ENCODE measurements around the gene QKI. TPM values are rescaled to one million over a fixed set of nuclear protein-coding genes. Genes with fewer than 3 reads are reported as not detected.

Gene QKI
- total RNA-seq, 2 donors from 2014 or later, result 127 to 192 TPM

GRCh38 chr6:163559661-163560060 is 145.1 kb downstream of the QKI start:
- no peak overlapping the region for H3K27ac ChIP-seq
- H3K36me3 ChIP-seq, result no peaks in the 10 kb centered on the region
- no peak for TF ChIP-seq CTCF (IDR thresholded peaks at IDR 0.05)
- ATAC-seq (ENCODE audit: insufficient number of reproducible peaks, low FRiP score, low read depth) (no peak), DNase-seq (ENCODE audit: low spot score) (no peak)
- H3K27me3 ChIP-seq (replicated peaks; ENCODE audit: insufficient read depth), result no peaks in the 10 kb centered on the region
- H3K4me1 ChIP-seq (ENCODE audit: control insufficient read depth in 1 of 2, low read depth in 2 of 2), result no peaks in the 10 kb centered on the region
- no peak overlapping the region for H3K4me3 ChIP-seq
- no peaks in the 10 kb centered on the region for H3K9me3 ChIP-seq

- H3K4me3 ChIP-seq, result no peak overlapping the region
- H3K27ac ChIP-seq, result no peak overlapping the region
- no peak for TF ChIP-seq CTCF (IDR thresholded peaks at IDR 0.05)
- H3K27me3 ChIP-seq (replicated peaks; ENCODE audit: insufficient read depth), result no peaks in the 10 kb centered on the region
- no peaks in the 10 kb centered on the region for H3K36me3 ChIP-seq
- H3K9me3 ChIP-seq, result no peaks in the 10 kb centered on the region
- ATAC-seq (ENCODE audit: insufficient number of reproducible peaks, low FRiP score, low read depth), result no peak
- H3K4me1 ChIP-seq (ENCODE audit: control insufficient read depth in 1 of 2, low read depth in 2 of 2), result no peaks in the 10 kb centered on the region
- no peak for DNase-seq (ENCODE audit: low spot score)
Observed at GRCh38 chr6:163563318-163563717, 148.8 kb downstream of the QKI start.

- no peak for TF ChIP-seq CTCF (IDR thresholded peaks at IDR 0.05)
- H3K27me3 ChIP-seq (replicated peaks; ENCODE audit: insufficient read depth), result no peaks in the 10 kb centered on the region
- H3K4me3 ChIP-seq, result no peak overlapping the region
- ATAC-seq (ENCODE audit: insufficient number of reproducible peaks, low FRiP score, low read depth), result no peak
- H3K9me3 ChIP-seq, result no peaks in the 10 kb centered on the region
- H3K4me1 ChIP-seq (ENCODE audit: control insufficient read depth in 1 of 2, low read depth in 2 of 2), result no peaks in the 10 kb centered on the region
- H3K27ac ChIP-seq, result no peak overlapping the region
- DNase-seq (ENCODE audit: low spot score), result no peak
- no peaks in the 10 kb centered on the region for H3K36me3 ChIP-seq
Observed at GRCh38 chr6:163564534-163564933, 150.0 kb downstream of the QKI start.

- Histone ChIP-seq H3K27ac (no peak overlapping the region), H3K27me3 (replicated peaks; ENCODE audit: insufficient read depth) (no peaks in the 10 kb centered on the region), H3K36me3 (no peaks in the 10 kb centered on the region), H3K4me1 (ENCODE audit: control insufficient read depth in 1 of 2, low read depth in 2 of 2) (no peaks in the 10 kb centered on the region), H3K9me3 (no peaks in the 10 kb centered on the region), H3K4me3 (no peak overlapping the region)
- ATAC-seq (ENCODE audit: insufficient number of reproducible peaks, low FRiP score, low read depth) (no peak), DNase-seq (ENCODE audit: low spot score) (no peak)
- no peak for TF ChIP-seq CTCF (IDR thresholded peaks at IDR 0.05)
Observed at GRCh38 chr6:163565140-163565539, 150.6 kb downstream of the QKI start.

- no peak overlapping the region for H3K4me3 ChIP-seq
- H3K9me3 ChIP-seq, result no peaks in the 10 kb centered on the region
- H3K27ac ChIP-seq, result no peak overlapping the region
- no peaks in the 10 kb centered on the region for H3K4me1 ChIP-seq (ENCODE audit: control insufficient read depth in 1 of 2, low read depth in 2 of 2)
- H3K27me3 ChIP-seq (replicated peaks; ENCODE audit: insufficient read depth), result no peaks in the 10 kb centered on the region
- H3K36me3 ChIP-seq, result peaks cover 1% of the 10 kb centered on the region
- no peak for TF ChIP-seq CTCF (IDR thresholded peaks at IDR 0.05)
- DNase-seq (ENCODE audit: low spot score) (no peak), ATAC-seq (ENCODE audit: insufficient number of reproducible peaks, low FRiP score, low read depth) (no peak)
Observed at GRCh38 chr6:163566056-163566455, 151.5 kb downstream of the QKI start.

All from thoracic aorta (tissue), 2 donors.